HG03575 (cell line): Measurements from ENCODE around the gene PEX5L.

Source experiments
- ATAC-seq: cut with Tn5 transposase; IDR thresholded peaks from one replicate; pipeline ENCODE4 v1.9.1; 2021; ENCODE audit not compliant: unreplicated experiment, insufficient number of reproducible peaks, low FRiP score; ENCODE audit errors: extremely low read depth

Gene PEX5L

GRCh38 chr3:179932674-179933073 is 104.1 kb downstream of the PEX5L start:
- ATAC-seq = no peak

GRCh38 chr3:179929091-179929529 is 107.6 kb downstream of the PEX5L start:
- no peak for ATAC-seq

GRCh38 chr3:179927191-179927590 is 109.5 kb downstream of the PEX5L start:
- ATAC-seq = no peak

GRCh38 chr3:179921951-179922350 is 114.8 kb downstream of the PEX5L start:
- no peak for ATAC-seq

GRCh38 chr3:179921500-179921899 is 115.2 kb downstream of the PEX5L start:
- ATAC-seq = peak; percentile 98

GRCh38 chr3:179907784-179908482 is 128.8 kb downstream of the PEX5L start:
- no peak for ATAC-seq

- ATAC-seq = no peak
Measured at GRCh38 chr3:179902061-179902460, 134.7 kb downstream of the PEX5L start.

- ATAC-seq = peak; percentile 79
Measured at GRCh38 chr3:179898024-179898423, 138.7 kb downstream of the PEX5L start.

GRCh38 chr3:179897231-179897630 is 139.5 kb downstream of the PEX5L start:
- ATAC-seq = no peak

GRCh38 chr3:179896507-179896906 is 140.2 kb downstream of the PEX5L start:
- no peak for ATAC-seq

GRCh38 chr3:179895330-179895729 is 141.4 kb downstream of the PEX5L start:
- ATAC-seq = no peak

- no peak for ATAC-seq
Measured at GRCh38 chr3:179887295-179887943, 149.3 kb downstream of the PEX5L start.

GRCh38 chr3:179885950-179886349 is 150.8 kb downstream of the PEX5L start:
- ATAC-seq = no peak

- no peak for ATAC-seq
Measured at GRCh38 chr3:179884136-179884535, 152.6 kb downstream of the PEX5L start.

GRCh38 chr3:179882292-179882691 is 154.4 kb downstream of the PEX5L start:
- peak; percentile 50 for ATAC-seq

GRCh38 chr3:179881791-179882190 is 154.9 kb downstream of the PEX5L start:
- ATAC-seq = no peak

GRCh38 chr3:179880868-179881267 is 155.9 kb downstream of the PEX5L start:
- ATAC-seq = no peak

- no peak for ATAC-seq
Measured at GRCh38 chr3:179876440-179876839, 160.3 kb downstream of the PEX5L start.

- no peak for ATAC-seq
Measured at GRCh38 chr3:179872842-179873241, 163.9 kb downstream of the PEX5L start.

GRCh38 chr3:179871782-179872181 is 165.0 kb downstream of the PEX5L start:
- ATAC-seq = no peak

GRCh38 chr3:179868715-179869114 is 168.0 kb downstream of the PEX5L start:
- no peak for ATAC-seq
